ENCODE measurements around the gene BTNL2.

DNA sequence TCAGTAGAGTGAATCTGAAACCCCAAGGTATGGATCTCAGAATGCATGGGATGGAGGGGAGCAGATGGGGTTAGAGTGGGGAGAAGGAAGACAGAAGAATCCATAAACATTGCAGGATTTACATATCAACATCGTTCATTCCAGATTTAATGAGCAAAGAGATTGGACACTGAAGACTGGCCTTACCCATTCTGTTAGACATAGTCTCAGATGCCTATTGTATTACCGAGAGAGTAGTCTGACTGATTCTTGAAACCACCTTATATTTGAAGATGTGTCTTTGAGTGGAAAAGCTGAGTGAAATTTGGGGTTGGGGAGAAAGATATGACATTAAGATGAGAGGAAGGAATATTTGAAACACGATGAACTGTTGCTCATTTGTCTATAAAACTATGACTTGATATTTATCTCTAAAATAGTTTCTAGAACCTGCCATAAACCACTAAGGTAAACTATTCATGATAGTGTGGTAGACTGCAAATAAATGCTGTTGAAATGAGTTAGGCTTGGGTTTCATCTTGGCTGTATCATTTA is 38.4 kb upstream of the BTNL2 start:
- TF ChIP-seq TAF1 (CRISPR knock-in tag; IDR thresholded peaks at IDR 0.05) (no peak), BHLHE40 (IDR thresholded peaks at IDR 0.05; ENCODE audit: low read length) (no peak), ADNP (CRISPR knock-in tag; IDR thresholded peaks at IDR 0.05) (no peak)
- TF ChIP-seq, protein P1, sequence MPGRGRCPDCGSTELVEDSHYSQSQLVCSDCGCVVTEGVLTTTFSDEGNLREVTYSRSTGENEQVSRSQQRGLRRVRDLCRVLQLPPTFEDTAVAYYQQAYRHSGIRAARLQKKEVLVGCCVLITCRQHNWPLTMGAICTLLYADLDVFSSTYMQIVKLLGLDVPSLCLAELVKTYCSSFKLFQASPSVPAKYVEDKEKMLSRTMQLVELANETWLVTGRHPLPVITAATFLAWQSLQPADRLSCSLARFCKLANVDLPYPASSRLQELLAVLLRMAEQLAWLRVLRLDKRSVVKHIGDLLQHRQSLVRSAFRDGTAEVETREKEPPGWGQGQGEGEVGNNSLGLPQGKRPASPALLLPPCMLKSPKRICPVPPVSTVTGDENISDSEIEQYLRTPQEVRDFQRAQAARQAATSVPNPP (CRISPR knock-in tag; IDR thresholded peaks at IDR 0.05) = no peak
- TF ChIP-seq, protein P2, sequence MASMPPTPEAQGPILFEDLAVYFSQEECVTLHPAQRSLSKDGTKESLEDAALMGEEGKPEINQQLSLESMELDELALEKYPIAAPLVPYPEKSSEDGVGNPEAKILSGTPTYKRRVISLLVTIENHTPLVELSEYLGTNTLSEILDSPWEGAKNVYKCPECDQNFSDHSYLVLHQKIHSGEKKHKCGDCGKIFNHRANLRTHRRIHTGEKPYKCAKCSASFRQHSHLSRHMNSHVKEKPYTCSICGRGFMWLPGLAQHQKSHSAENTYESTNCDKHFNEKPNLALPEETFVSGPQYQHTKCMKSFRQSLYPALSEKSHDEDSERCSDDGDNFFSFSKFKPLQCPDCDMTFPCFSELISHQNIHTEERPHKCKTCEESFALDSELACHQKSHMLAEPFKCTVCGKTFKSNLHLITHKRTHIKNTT (CRISPR knock-in tag; IDR thresholded peaks at IDR 0.05) = no peak
- TF ChIP-seq, protein P3, sequence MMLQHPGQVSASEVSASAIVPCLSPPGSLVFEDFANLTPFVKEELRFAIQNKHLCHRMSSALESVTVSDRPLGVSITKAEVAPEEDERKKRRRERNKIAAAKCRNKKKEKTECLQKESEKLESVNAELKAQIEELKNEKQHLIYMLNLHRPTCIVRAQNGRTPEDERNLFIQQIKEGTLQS (CRISPR knock-in tag; IDR thresholded peaks at IDR 0.05) = no peak
